ENCODE data around the gene DOP1B.
A peak's percentile ranks its signal among the peaks of the same experiment; 100 is the strongest.
"Not testable (repeated sequence)": the region's sequence is repeated elsewhere in the genome, so short reads cannot be mapped to it uniquely, and the experiment has no call there.

DOP1B gene

GRCh38 chr21:36134803-36135390, 21.7 kb upstream of the DOP1B start, which contains the start of gene CBR3:
TSS of gene CBR3 (plus strand) at chr21:36135079. CDS start at chr21:36135193, 114 bp downstream.
- DNase-seq (ENCODE audit: extremely low spot score): peak; percentile 39
- POLR2A ChIA-PET: no interaction called here
- CTCF ChIA-PET: interaction anchor here (0.8 to 3.3 kb wide), 4 partner anchors 9 to 195 kb away, joined by 3 to 11 read pairs (median 4); partner anchors contain the start of gene MORC3
- no peak for TF ChIP-seq CTCF (IDR thresholded peaks at IDR 0.05; ENCODE audit: control extremely low read depth, extremely low read depth, low read depth, missing control alignments)

- POLR2A ChIA-PET: no interaction called here
- no peak for TF ChIP-seq CTCF (IDR thresholded peaks at IDR 0.05; ENCODE audit: control extremely low read depth, extremely low read depth, low read depth, missing control alignments)
- DNase-seq (ENCODE audit: extremely low spot score): peak; percentile 72
- CTCF ChIA-PET: interaction anchor here (0.8 to 3.3 kb wide), 6 partner anchors 10 to 195 kb away, joined by 3 to 11 read pairs (median 4); partner anchors contain the start of gene MORC3
Measured at GRCh38 chr21:36135391-36136102, 21.1 kb upstream of the DOP1B start.

GRCh38 chr21:36139791-36140190, 16.8 kb upstream of the DOP1B start:
- POLR2A ChIA-PET; DNase-seq (ENCODE audit: extremely low spot score): not testable (repeated sequence)
- CTCF ChIA-PET: interaction anchor here (1.2 to 6.2 kb wide), 8 partner anchors 13 to 250 kb away, joined by 3 to 61 read pairs (median 11); no protein-coding TSS in a partner anchor

GRCh38 chr21:36141513-36141925, 15.1 kb upstream of the DOP1B start:
- peak; percentile 74 for DNase-seq (ENCODE audit: extremely low spot score)
- ChIA-PET POLR2A (no interaction called here), CTCF (interaction anchor here (0.7 to 6.2 kb wide), 23 partner anchors 11 to 364 kb away, joined by 3 to 61 read pairs (median 4); partner anchors contain the start of gene MORC3)
- TF ChIP-seq CTCF (IDR thresholded peaks at IDR 0.05; ENCODE audit: control extremely low read depth, extremely low read depth, low read depth, missing control alignments): peak; percentile 87

GRCh38 chr21:36144233-36144632, 12.4 kb upstream of the DOP1B start:
- CTCF ChIA-PET: interaction anchor here (2.1 kb wide), 1 partner anchor 66 kb away, joined by 8 read pairs; no protein-coding TSS in a partner anchor
- POLR2A ChIA-PET; DNase-seq (ENCODE audit: extremely low spot score): not testable (repeated sequence)

GRCh38 chr21:36145259-36145658, 11.4 kb upstream of the DOP1B start:
- no peak for TF ChIP-seq CTCF (IDR thresholded peaks at IDR 0.05; ENCODE audit: control extremely low read depth, extremely low read depth, low read depth, missing control alignments)
- ChIA-PET CTCF (interaction anchor here (1.5 kb wide), 1 partner anchor 185 kb away, joined by 5 read pairs; no protein-coding TSS in a partner anchor), POLR2A (no interaction called here)
- DNase-seq (ENCODE audit: extremely low spot score): no peak

- no peak for DNase-seq (ENCODE audit: extremely low spot score)
- CTCF ChIA-PET: no interaction called here
- no peak for TF ChIP-seq CTCF (IDR thresholded peaks at IDR 0.05; ENCODE audit: control extremely low read depth, extremely low read depth, low read depth, missing control alignments)
- POLR2A ChIA-PET: interaction anchor here (0.6 kb wide), 1 partner anchor 238 kb away, joined by 3 read pairs; no protein-coding TSS in a partner anchor
Measured at GRCh38 chr21:36147911-36148310, 8.7 kb upstream of the DOP1B start.
